Pulmonary artery endothelial cell (primary cell): ENCODE data around the gene SNRNP25. TPM values are rescaled to one million over a fixed set of nuclear protein-coding genes. Genes with fewer than 3 reads are reported as not detected.

Source experiments
- DNase-seq: peaks from one replicate; pipeline ENCODE4 v3.0.0-alpha.2; 2011; ENCODE audit warnings: low read depth, low spot score
- total RNA-seq: library from RNA; depleted of rRNA; stranded (reverse); fragments of >200 nt; gene quantifications from 2 replicates; pipeline ENCODE4 v1.2.3, GENCODE V29; 2014

SNRNP25 gene
- total RNA-seq, 1 donor from 2014 or later: 29.2 TPM

- no peak for DNase-seq
Measured at GRCh38 chr16:101586-101985, 48.0 kb downstream of the SNRNP25 start.

GRCh38 chr16:102060-102855 lies 48.6 kb downstream of the SNRNP25 start:
- no peak for DNase-seq

- no peak for DNase-seq
Measured at GRCh38 chr16:104355-104754, 50.7 kb downstream of the SNRNP25 start.

DNA sequence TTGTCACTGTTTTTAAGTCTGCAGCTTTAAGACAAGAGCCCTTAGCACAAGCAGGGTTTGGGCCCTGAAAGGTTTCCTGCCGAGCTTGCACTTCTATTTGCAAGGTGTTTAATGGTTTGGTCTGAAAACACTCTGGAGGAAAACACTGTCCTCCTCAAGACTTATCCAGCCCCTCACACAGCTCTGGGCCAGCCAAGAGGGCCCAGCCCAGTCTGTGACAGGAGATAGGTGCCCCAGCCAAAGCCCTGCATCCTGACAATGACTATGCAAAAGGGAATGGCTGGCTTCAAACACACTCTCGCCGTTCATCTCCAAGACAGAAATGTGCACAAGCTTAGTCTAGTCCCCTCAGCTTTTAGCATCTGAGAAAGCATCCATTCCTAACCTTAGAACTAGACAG lies 51.3 kb downstream of the SNRNP25 start:
- no peak for DNase-seq

GRCh38 chr16:105521-105920 lies 51.9 kb downstream of the SNRNP25 start:
- no peak for DNase-seq

DNA sequence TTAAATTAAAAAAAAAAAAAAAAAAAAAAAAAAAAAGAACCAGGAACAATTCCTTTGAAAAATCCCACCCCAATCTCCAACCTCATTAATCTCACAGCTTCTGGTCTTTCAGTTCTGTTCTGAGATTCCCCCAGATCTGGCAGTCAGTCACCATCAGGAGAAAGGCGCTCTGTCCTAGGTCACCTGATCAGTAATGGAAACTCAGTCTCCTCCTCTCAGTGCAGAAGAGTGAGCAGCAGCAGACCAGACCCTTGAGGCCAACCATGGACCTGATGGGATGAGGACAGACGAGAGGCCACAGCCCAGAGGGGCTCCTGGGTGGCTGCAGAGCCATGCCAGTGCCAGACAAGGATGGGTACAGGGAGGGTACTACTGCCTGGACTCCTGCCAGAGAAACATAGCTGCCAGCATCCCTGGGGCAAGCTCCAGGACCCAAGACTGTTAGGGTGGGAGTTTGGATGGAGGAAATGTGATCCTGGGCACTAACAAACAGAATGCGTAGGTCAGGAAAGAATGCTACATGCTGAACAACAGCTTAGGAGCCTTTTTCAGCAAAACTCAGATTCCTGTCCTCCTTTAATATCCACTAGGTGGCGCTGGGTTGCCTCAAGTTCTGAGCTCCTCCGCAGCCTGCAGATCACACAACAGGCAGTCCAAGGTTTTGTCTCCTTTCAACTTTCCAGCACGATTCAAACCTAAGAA lies 53.1 kb downstream of the SNRNP25 start:
- DNase-seq: peak; percentile 48

Other genes with a start within 250 kb of the SNRNP25 start
- 8.4 and 10.2 TPM in 2 replicates for gene POLR3K, start 220 bp upstream of the SNRNP25 start, total RNA-seq
- 24.9 and 26.2 TPM in 2 replicates for gene RHBDF1, start 18.8 kb downstream of the SNRNP25 start, total RNA-seq
- gene MPG, start 24.4 kb downstream of the SNRNP25 start, total RNA-seq: 129 and 253 TPM in 2 replicates
- 6.4 and 6.6 TPM in 2 replicates for gene NPRL3, start 84.8 kb downstream of the SNRNP25 start, total RNA-seq
- not detected in 2 replicates for gene HBZ, start 98.8 kb downstream of the SNRNP25 start, total RNA-seq
- not detected in 2 replicates for gene HBM, start 112.2 kb downstream of the SNRNP25 start, total RNA-seq
- not detected in 2 replicates for gene HBA2, start 119.0 kb downstream of the SNRNP25 start, total RNA-seq
- gene HBA1, start 122.9 kb downstream of the SNRNP25 start, total RNA-seq: not detected in 2 replicates
- gene HBQ1, start 126.6 kb downstream of the SNRNP25 start, total RNA-seq: 0.21 and 1.5 TPM in 2 replicates
- gene LUC7L, start 175.6 kb downstream of the SNRNP25 start, total RNA-seq: 32.0 and 57.0 TPM in 2 replicates
- 49.5 and 54.3 TPM in 2 replicates for gene FAM234A, start 181.0 kb downstream of the SNRNP25 start, total RNA-seq
- 2.7 and 4.6 TPM in 2 replicates for gene RGS11, start 222.1 kb downstream of the SNRNP25 start, total RNA-seq
- 1.5 and 12.3 TPM in 2 replicates for gene ARHGDIG, start 226.8 kb downstream of the SNRNP25 start, total RNA-seq
- gene PDIA2, start 229.3 kb downstream of the SNRNP25 start, total RNA-seq: 0.14 and 0.92 TPM in 2 replicates